ENCODE measurements around the gene C1orf146. TPM values are rescaled to one million over a fixed set of nuclear protein-coding genes. Genes with fewer than 3 reads are reported as not detected.

Gene C1orf146
- total RNA-seq, 1 experiment from 2014 or later: not detected

GRCh38 chr1:92211166-92211565 lies 6.5 kb upstream of the C1orf146 start:
- H3K9me3 Mint-ChIP-seq (ENCODE audit: low read depth, unreplicated experiment): peaks cover 3% of the 10 kb centered on the region
- no peak overlapping the region for H3K27ac Mint-ChIP-seq (ENCODE audit: unreplicated experiment)
- no peak overlapping the region for H3K4me3 Mint-ChIP-seq (ENCODE audit: low read depth, unreplicated experiment)
- no peaks in the 10 kb centered on the region for H3K4me1 Mint-ChIP-seq (ENCODE audit: low read depth, unreplicated experiment)
- no peaks in the 10 kb centered on the region for H3K36me3 Mint-ChIP-seq (ENCODE audit: insufficient read depth, unreplicated experiment)
- intact Hi-C loops (cut with micrococcal nuclease; ENCODE audit: unreplicated experiment): no loop called here
- no peak for TF ChIP-seq CTCF (IDR thresholded peaks at IDR 0.05; ENCODE audit: unreplicated experiment)
- DNase-seq: no peak
- no TSS peak for BruUV-seq (replicated peaks)
- no peaks in the 10 kb centered on the region for H3K27me3 Mint-ChIP-seq (ENCODE audit: unreplicated experiment)
- CTCF ChIA-PET: interaction anchor here (0.6 kb wide), 1 partner anchor 621 kb away, joined by 3 read pairs; the partner anchor contains the start of gene RPL5

- DNase-seq: no peak
- Mint-ChIP-seq H3K4me1 (ENCODE audit: low read depth, unreplicated experiment) (no peaks in the 10 kb centered on the region), H3K9me3 (ENCODE audit: low read depth, unreplicated experiment) (peaks cover 3% of the 10 kb centered on the region), H3K36me3 (ENCODE audit: insufficient read depth, unreplicated experiment) (no peaks in the 10 kb centered on the region), H3K27me3 (ENCODE audit: unreplicated experiment) (no peaks in the 10 kb centered on the region), H3K27ac (ENCODE audit: unreplicated experiment) (no peak overlapping the region), H3K4me3 (ENCODE audit: low read depth, unreplicated experiment) (no peak overlapping the region)
- TF ChIP-seq CTCF (IDR thresholded peaks at IDR 0.05; ENCODE audit: unreplicated experiment): no peak
- intact Hi-C loops (cut with micrococcal nuclease; ENCODE audit: unreplicated experiment): no loop called here
- no TSS peak for BruUV-seq (replicated peaks)
- CTCF ChIA-PET: interaction anchor here (0.9 kb wide), 1 partner anchor 408 kb away, joined by 3 read pairs; no protein-coding TSS in a partner anchor
Measured at GRCh38 chr1:92218559-92218958, 844 bp downstream of the C1orf146 start.

- Mint-ChIP-seq H3K4me3 (ENCODE audit: low read depth, unreplicated experiment) (no peak overlapping the region), H3K27me3 (ENCODE audit: unreplicated experiment) (no peaks in the 10 kb centered on the region), H3K9me3 (ENCODE audit: low read depth, unreplicated experiment) (peaks cover 3% of the 10 kb centered on the region), H3K4me1 (ENCODE audit: low read depth, unreplicated experiment) (no peaks in the 10 kb centered on the region), H3K27ac (ENCODE audit: unreplicated experiment) (no peak overlapping the region), H3K36me3 (ENCODE audit: insufficient read depth, unreplicated experiment) (no peaks in the 10 kb centered on the region)
- no peak for DNase-seq
- CTCF ChIA-PET: interaction anchor here (0.9 kb wide), 1 partner anchor 407 kb away, joined by 3 read pairs; no protein-coding TSS in a partner anchor
- intact Hi-C loops (cut with micrococcal nuclease; ENCODE audit: unreplicated experiment): no loop called here
- no peak for TF ChIP-seq CTCF (IDR thresholded peaks at IDR 0.05; ENCODE audit: unreplicated experiment)
- no TSS peak for BruUV-seq (replicated peaks)
Measured at GRCh38 chr1:92219028-92219427, 1.3 kb downstream of the C1orf146 start.

- CTCF ChIA-PET: no interaction called here
- no peaks in the 10 kb centered on the region for H3K9me3 Mint-ChIP-seq (ENCODE audit: low read depth, unreplicated experiment)
- no peaks in the 10 kb centered on the region for H3K4me1 Mint-ChIP-seq (ENCODE audit: low read depth, unreplicated experiment)
- no peaks in the 10 kb centered on the region for H3K27me3 Mint-ChIP-seq (ENCODE audit: unreplicated experiment)
- BruUV-seq (replicated peaks): no TSS peak
- no peak for TF ChIP-seq CTCF (IDR thresholded peaks at IDR 0.05; ENCODE audit: unreplicated experiment)
- no peaks in the 10 kb centered on the region for H3K36me3 Mint-ChIP-seq (ENCODE audit: insufficient read depth, unreplicated experiment)
- H3K27ac Mint-ChIP-seq (ENCODE audit: unreplicated experiment): no peak overlapping the region
- no peak for DNase-seq
- no peak overlapping the region for H3K4me3 Mint-ChIP-seq (ENCODE audit: low read depth, unreplicated experiment)
- intact Hi-C loops (cut with micrococcal nuclease; ENCODE audit: unreplicated experiment): no loop called here
Measured at GRCh38 chr1:92228401-92228800, 10.7 kb downstream of the C1orf146 start.

All from Calu3 (cell line).